ENCODE results near the gene MARCKS.
"Not testable (repeated sequence)": the region's sequence is repeated elsewhere in the genome, so short reads cannot be mapped to it uniquely, and the experiment has no call there.

MARCKS gene

DNA sequence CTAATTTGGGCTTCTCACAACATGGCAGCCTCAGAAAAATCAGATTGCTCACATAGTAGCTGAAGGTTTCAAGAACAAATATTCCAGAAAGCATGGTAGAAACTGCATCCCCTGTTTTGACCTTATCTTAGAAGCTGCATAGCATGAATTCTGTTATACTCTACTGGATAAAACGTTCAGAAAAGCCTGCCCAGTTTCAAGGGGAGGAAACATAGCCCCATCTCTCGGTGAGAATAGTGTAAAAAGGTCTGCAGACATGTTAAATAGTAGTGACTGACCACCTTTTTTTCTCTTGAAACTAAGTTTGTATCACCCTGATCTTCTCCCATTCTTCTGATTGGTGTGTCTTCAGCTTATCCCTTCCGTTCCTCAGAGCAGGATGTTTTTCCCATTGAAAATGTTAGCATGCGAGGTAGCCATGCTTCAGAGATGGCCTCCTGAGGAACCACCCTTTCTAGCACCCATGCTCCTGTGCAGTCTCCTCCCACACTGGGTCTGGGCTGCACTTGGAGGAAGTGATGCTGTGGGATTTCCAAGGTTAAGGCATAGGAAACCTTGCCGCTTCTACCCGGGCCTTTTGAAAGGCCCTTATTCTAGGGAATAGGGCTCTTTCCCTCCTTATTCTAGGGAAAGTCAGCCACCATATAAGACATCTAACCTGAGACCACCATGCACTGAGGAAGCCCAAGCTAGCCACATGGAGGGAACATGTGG lies 50.1 kb downstream of the MARCKS start:
- no peak overlapping the region for H3K27ac ChIP-seq (ENCODE audit: low read depth, low read length, poor library complexity, severe bottlenecking)
- H3K4me1 ChIP-seq (ENCODE audit: insufficient read depth, low read length, severe bottlenecking), result no peaks in the 10 kb centered on the region
- H3K4me3 ChIP-seq (ENCODE audit: low read depth, low read length, poor library complexity, severe bottlenecking), result no peak overlapping the region
- no peaks in the 10 kb centered on the region for H3K27me3 ChIP-seq (ENCODE audit: insufficient read depth, low read length)
- no peaks in the 10 kb centered on the region for H3K36me3 ChIP-seq (ENCODE audit: insufficient read depth, low read length)
- H3K9me2 ChIP-seq (ENCODE audit: low read depth, low read length), result no peaks in the 10 kb centered on the region
- H3F3A ChIP-seq (ENCODE audit: insufficient read depth, low read length), result no peaks in the 10 kb centered on the region
- no peak overlapping the region for H3K4me2 ChIP-seq (ENCODE audit: low read length)
- H2AFZ ChIP-seq (ENCODE audit: low read length), result no peak overlapping the region
- H4K20me1 ChIP-seq (ENCODE audit: insufficient read depth, low read length), result no peaks in the 10 kb centered on the region
- TF ChIP-seq, protein P1, sequence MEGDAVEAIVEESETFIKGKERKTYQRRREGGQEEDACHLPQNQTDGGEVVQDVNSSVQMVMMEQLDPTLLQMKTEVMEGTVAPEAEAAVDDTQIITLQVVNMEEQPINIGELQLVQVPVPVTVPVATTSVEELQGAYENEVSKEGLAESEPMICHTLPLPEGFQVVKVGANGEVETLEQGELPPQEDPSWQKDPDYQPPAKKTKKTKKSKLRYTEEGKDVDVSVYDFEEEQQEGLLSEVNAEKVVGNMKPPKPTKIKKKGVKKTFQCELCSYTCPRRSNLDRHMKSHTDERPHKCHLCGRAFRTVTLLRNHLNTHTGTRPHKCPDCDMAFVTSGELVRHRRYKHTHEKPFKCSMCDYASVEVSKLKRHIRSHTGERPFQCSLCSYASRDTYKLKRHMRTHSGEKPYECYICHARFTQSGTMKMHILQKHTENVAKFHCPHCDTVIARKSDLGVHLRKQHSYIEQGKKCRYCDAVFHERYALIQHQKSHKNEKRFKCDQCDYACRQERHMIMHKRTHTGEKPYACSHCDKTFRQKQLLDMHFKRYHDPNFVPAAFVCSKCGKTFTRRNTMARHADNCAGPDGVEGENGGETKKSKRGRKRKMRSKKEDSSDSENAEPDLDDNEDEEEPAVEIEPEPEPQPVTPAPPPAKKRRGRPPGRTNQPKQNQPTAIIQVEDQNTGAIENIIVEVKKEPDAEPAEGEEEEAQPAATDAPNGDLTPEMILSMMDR (IDR thresholded peaks at IDR 0.05; ENCODE audit: low read length), result no peak; the same call in 1 of the 2 replicates
- TF ChIP-seq EZH2 (IDR thresholded peaks at IDR 0.05; ENCODE audit: borderline replicate concordance, low read length), result no peak
- no peaks in the 10 kb centered on the region for H3K79me2 ChIP-seq (ENCODE audit: insufficient read depth, low read length)
- no peaks in the 10 kb centered on the region for H3K9me3 ChIP-seq (ENCODE audit: low read length)
- H3K9ac ChIP-seq (ENCODE audit: low read length), result no peak overlapping the region

DNA sequence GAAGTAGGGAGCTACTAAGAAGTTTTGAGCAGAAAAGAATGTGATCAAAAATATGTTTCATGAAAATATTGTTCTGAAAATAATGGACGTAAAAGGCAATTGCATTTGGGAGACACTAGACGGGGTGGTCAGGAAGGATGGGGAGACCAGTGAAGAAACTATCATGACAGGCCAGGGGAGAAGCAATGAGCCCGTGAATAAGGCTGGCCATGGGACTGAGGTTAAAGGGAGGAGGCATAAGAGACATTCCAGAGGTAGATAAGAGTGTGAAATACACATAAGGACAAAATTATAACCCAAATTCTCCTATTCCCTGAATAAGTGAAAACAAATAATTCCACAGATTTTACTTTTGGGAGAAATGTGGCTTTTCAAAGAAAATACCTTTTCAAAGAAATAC lies 51.7 kb downstream of the MARCKS start:
- H3K9me2 ChIP-seq (ENCODE audit: low read depth, low read length), result no peaks in the 10 kb centered on the region
- H3K79me2 ChIP-seq (ENCODE audit: insufficient read depth, low read length), result no peaks in the 10 kb centered on the region
- H3K4me1 ChIP-seq (ENCODE audit: insufficient read depth, low read length, severe bottlenecking), result no peaks in the 10 kb centered on the region
- H3K27me3 ChIP-seq (ENCODE audit: insufficient read depth, low read length), result no peaks in the 10 kb centered on the region; the same call in 1 of the 2 replicates
- no peak for TF ChIP-seq EZH2 (IDR thresholded peaks at IDR 0.05; ENCODE audit: borderline replicate concordance, low read length)
- TF ChIP-seq, protein P1 (IDR thresholded peaks at IDR 0.05; ENCODE audit: low read length), result no peak
- no peak overlapping the region for H3K4me2 ChIP-seq (ENCODE audit: low read length)
- no peak overlapping the region for H3K9ac ChIP-seq (ENCODE audit: low read length)
- no peaks in the 10 kb centered on the region for H3K36me3 ChIP-seq (ENCODE audit: insufficient read depth, low read length)
- no peak overlapping the region for H3K27ac ChIP-seq (ENCODE audit: low read depth, low read length, poor library complexity, severe bottlenecking)
- H4K20me1 ChIP-seq (ENCODE audit: insufficient read depth, low read length), result no peaks in the 10 kb centered on the region
- no peaks in the 10 kb centered on the region for H3K9me3 ChIP-seq (ENCODE audit: low read length)
- H3K4me3 ChIP-seq (ENCODE audit: low read depth, low read length, poor library complexity, severe bottlenecking), result no peak overlapping the region
- no peak overlapping the region for H2AFZ ChIP-seq (ENCODE audit: low read length)
- no peaks in the 10 kb centered on the region for H3F3A ChIP-seq (ENCODE audit: insufficient read depth, low read length)

DNA sequence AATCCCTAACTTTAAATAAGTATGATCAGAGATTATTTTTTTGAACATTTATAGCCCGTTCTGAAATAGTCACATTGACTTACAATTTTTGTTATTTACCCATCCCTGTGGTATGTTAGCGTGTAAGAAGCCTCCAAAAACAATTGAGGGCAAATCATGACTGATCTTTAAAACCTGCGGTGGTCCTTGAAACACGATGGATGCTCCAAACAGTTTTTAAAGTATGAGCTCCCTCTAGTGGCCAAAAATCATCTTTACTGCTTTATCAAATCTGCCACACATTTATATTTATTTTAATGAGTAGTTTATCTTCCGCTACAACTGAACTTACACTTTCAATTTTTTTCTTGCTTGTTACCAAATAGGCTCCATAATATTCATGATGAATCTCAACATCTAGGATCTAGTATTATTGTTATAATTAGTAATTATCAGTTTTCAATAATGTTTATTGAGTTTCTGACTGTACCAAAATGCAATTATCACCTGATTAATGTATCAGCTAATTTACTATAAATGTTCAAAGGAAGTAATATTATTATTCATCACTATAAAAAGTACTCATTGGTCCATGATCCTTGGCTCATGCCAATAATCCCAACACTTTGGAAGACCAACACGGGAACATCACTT lies 52.2 kb downstream of the MARCKS start:
- H3K79me2 ChIP-seq (ENCODE audit: insufficient read depth, low read length), result no peaks in the 10 kb centered on the region
- H3K4me1 ChIP-seq (ENCODE audit: insufficient read depth, low read length, severe bottlenecking), result no peaks in the 10 kb centered on the region
- no peak overlapping the region for H3K4me2 ChIP-seq (ENCODE audit: low read length)
- H3K27me3 ChIP-seq (ENCODE audit: insufficient read depth, low read length), result no peaks in the 10 kb centered on the region; the same call in 1 of the 2 replicates
- no peak overlapping the region for H2AFZ ChIP-seq (ENCODE audit: low read length)
- no peaks in the 10 kb centered on the region for H3K36me3 ChIP-seq (ENCODE audit: insufficient read depth, low read length)
- H3K4me3 ChIP-seq (ENCODE audit: low read depth, low read length, poor library complexity, severe bottlenecking), result no peak overlapping the region
- no peak overlapping the region for H3K9ac ChIP-seq (ENCODE audit: low read length)
- H3K9me3 ChIP-seq (ENCODE audit: low read length), result no peaks in the 10 kb centered on the region
- H3K27ac ChIP-seq (ENCODE audit: low read depth, low read length, poor library complexity, severe bottlenecking), result no peak overlapping the region
- no peaks in the 10 kb centered on the region for H3F3A ChIP-seq (ENCODE audit: insufficient read depth, low read length)
- H4K20me1 ChIP-seq (ENCODE audit: insufficient read depth, low read length), result no peaks in the 10 kb centered on the region
- H3K9me2 ChIP-seq (ENCODE audit: low read depth, low read length), result no peaks in the 10 kb centered on the region
- TF ChIP-seq, protein P1 (IDR thresholded peaks at IDR 0.05; ENCODE audit: low read length), result peak; percentile 62
- TF ChIP-seq EZH2 (IDR thresholded peaks at IDR 0.05; ENCODE audit: borderline replicate concordance, low read length), result no peak

DNA sequence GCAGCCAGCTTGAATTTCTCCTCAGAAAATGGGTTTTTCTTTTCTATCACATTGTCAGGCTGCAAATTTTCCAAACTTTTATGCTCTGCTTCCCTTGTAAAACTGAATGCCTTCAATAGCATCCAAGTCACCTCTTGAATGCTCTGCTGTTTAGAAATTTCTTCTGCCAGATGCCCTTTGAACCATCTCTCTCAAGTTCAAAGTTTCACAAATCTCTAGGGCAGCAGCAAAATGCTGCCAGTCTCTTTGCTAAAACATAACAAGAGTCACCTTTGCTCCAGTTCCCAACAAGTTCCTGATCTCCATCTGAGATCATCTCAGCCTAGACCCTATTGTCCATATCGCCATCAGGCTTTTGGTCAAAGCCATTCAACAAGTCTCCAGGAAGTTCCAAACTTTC lies 53.1 kb downstream of the MARCKS start:
- not testable (repeated sequence) for H3K9me2 ChIP-seq (ENCODE audit: low read depth, low read length); H3K9ac ChIP-seq (ENCODE audit: low read length); H3K79me2 ChIP-seq (ENCODE audit: insufficient read depth, low read length); H3K4me2 ChIP-seq (ENCODE audit: low read length); H4K20me1 ChIP-seq (ENCODE audit: insufficient read depth, low read length); H3K9me3 ChIP-seq (ENCODE audit: low read length); H2AFZ ChIP-seq (ENCODE audit: low read length); H3K27me3 ChIP-seq (ENCODE audit: insufficient read depth, low read length); H3K27ac ChIP-seq (ENCODE audit: low read depth, low read length, poor library complexity, severe bottlenecking); H3K4me3 ChIP-seq (ENCODE audit: low read depth, low read length, poor library complexity, severe bottlenecking); H3K4me1 ChIP-seq (ENCODE audit: insufficient read depth, low read length, severe bottlenecking); H3F3A ChIP-seq (ENCODE audit: insufficient read depth, low read length); H3K36me3 ChIP-seq (ENCODE audit: insufficient read depth, low read length)
